ENCODE measurements around the gene EPHB1.

DNA sequence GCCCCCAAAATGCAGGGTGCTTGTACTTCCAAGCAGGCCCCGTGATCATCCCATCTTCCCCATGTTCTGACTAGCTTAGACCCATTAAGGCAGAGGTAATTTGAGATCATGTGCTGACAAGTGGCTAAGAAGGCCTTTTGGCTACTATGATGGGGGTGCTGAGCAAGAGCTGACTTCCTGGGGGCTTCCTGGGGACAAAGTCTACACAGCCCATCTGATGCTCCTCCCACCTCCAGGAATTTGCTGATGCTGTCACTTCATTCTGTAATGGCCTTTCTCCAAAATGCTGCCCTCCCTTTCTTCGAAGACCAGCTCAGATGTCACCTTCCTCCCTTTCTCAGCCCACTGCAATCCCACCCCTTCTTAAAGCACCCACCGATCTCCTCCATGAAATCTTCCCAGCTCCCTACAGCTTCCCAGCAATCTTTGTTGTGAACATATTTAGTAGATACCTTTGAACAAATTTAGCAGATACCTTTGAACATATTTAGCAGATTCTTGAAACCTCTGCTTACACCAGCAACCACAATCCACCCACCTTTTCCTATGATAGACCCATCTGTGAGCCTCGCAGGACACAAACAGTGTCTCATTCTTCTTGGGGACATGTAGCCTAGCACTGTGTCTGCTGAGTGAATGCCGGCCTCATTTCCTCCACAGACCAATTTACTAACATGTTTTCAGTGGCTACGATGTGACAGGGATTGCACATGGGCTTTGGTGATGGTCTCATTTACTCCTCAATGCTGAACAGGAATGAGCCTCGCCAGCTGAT is 223.3 kb downstream of the EPHB1 start:
- TF ChIP-seq, protein P1, sequence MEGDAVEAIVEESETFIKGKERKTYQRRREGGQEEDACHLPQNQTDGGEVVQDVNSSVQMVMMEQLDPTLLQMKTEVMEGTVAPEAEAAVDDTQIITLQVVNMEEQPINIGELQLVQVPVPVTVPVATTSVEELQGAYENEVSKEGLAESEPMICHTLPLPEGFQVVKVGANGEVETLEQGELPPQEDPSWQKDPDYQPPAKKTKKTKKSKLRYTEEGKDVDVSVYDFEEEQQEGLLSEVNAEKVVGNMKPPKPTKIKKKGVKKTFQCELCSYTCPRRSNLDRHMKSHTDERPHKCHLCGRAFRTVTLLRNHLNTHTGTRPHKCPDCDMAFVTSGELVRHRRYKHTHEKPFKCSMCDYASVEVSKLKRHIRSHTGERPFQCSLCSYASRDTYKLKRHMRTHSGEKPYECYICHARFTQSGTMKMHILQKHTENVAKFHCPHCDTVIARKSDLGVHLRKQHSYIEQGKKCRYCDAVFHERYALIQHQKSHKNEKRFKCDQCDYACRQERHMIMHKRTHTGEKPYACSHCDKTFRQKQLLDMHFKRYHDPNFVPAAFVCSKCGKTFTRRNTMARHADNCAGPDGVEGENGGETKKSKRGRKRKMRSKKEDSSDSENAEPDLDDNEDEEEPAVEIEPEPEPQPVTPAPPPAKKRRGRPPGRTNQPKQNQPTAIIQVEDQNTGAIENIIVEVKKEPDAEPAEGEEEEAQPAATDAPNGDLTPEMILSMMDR (IDR thresholded peaks at IDR 0.05; ENCODE audit: insufficient read depth, low read length) = no peak
- TF ChIP-seq, protein P2, sequence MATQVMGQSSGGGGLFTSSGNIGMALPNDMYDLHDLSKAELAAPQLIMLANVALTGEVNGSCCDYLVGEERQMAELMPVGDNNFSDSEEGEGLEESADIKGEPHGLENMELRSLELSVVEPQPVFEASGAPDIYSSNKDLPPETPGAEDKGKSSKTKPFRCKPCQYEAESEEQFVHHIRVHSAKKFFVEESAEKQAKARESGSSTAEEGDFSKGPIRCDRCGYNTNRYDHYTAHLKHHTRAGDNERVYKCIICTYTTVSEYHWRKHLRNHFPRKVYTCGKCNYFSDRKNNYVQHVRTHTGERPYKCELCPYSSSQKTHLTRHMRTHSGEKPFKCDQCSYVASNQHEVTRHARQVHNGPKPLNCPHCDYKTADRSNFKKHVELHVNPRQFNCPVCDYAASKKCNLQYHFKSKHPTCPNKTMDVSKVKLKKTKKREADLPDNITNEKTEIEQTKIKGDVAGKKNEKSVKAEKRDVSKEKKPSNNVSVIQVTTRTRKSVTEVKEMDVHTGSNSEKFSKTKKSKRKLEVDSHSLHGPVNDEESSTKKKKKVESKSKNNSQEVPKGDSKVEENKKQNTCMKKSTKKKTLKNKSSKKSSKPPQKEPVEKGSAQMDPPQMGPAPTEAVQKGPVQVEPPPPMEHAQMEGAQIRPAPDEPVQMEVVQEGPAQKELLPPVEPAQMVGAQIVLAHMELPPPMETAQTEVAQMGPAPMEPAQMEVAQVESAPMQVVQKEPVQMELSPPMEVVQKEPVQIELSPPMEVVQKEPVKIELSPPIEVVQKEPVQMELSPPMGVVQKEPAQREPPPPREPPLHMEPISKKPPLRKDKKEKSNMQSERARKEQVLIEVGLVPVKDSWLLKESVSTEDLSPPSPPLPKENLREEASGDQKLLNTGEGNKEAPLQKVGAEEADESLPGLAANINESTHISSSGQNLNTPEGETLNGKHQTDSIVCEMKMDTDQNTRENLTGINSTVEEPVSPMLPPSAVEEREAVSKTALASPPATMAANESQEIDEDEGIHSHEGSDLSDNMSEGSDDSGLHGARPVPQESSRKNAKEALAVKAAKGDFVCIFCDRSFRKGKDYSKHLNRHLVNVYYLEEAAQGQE (IDR thresholded peaks at IDR 0.05; ENCODE audit: insufficient replicate concordance, low read depth) = no peak
- no peak for TF ChIP-seq POLR2AphosphoS5 (IDR thresholded peaks at IDR 0.05; ENCODE audit: low read depth)
- TF ChIP-seq SPI1 (IDR thresholded peaks at IDR 0.05; ENCODE audit: borderline replicate concordance, low read depth) = no peak
